Measurements from ENCODE around the gene MYL2.

DNA sequence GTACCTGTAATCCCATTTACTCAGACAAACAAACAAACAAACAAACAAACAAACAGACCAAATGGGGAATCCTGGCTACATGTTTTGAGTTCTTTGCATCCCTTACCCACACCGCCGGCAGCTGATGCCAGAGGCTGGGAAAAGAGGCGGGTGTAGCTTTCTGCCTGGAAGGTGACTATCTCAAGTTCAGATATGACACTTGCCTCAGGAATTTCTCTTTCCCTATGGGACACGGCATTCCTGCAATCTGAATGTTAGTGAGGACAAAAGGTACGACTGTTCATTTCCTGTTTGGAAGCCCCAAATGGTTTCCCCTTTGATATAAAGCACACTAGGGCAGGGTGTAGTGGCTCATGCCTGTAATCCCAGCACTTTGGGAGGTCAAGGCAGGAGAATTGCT lies 2.9 kb downstream of the MYL2 start:
- TF ChIP-seq, protein P1, sequence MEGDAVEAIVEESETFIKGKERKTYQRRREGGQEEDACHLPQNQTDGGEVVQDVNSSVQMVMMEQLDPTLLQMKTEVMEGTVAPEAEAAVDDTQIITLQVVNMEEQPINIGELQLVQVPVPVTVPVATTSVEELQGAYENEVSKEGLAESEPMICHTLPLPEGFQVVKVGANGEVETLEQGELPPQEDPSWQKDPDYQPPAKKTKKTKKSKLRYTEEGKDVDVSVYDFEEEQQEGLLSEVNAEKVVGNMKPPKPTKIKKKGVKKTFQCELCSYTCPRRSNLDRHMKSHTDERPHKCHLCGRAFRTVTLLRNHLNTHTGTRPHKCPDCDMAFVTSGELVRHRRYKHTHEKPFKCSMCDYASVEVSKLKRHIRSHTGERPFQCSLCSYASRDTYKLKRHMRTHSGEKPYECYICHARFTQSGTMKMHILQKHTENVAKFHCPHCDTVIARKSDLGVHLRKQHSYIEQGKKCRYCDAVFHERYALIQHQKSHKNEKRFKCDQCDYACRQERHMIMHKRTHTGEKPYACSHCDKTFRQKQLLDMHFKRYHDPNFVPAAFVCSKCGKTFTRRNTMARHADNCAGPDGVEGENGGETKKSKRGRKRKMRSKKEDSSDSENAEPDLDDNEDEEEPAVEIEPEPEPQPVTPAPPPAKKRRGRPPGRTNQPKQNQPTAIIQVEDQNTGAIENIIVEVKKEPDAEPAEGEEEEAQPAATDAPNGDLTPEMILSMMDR (IDR thresholded peaks at IDR 0.05), result no peak
- no peak for TF ChIP-seq ZFX (IDR thresholded peaks at IDR 0.05; ENCODE audit: borderline replicate concordance)

Data from 22Rv1 (cell line).